HG02943 (cell line): ENCODE results near the gene SFXN5.

Source experiments
- ATAC-seq: cut with Tn5 transposase; IDR thresholded peaks from one replicate; pipeline ENCODE4 v1.9.1; 2021; ENCODE audit warnings: mild to moderate bottlenecking, low read depth, moderate library complexity; ENCODE audit not compliant: unreplicated experiment

SFXN5 gene

GRCh38 chr2:73053316-73054114 is 18.0 kb downstream of the SFXN5 start:
- no peak for ATAC-seq

- ATAC-seq: no peak
Observed at GRCh38 chr2:73050121-73050545, 21.4 kb downstream of the SFXN5 start.

- no peak for ATAC-seq
Observed at GRCh38 chr2:73043929-73044832, 27.3 kb downstream of the SFXN5 start.

- ATAC-seq: no peak
Observed at GRCh38 chr2:73043276-73043675, 28.2 kb downstream of the SFXN5 start.

GRCh38 chr2:73037947-73038585 is 33.4 kb downstream of the SFXN5 start:
- no peak for ATAC-seq

- no peak for ATAC-seq
Observed at GRCh38 chr2:73036766-73037165, 34.7 kb downstream of the SFXN5 start.

GRCh38 chr2:73035899-73036711 is 35.4 kb downstream of the SFXN5 start:
- no peak for ATAC-seq

- ATAC-seq: no peak
Observed at GRCh38 chr2:73034661-73035375, 36.7 kb downstream of the SFXN5 start.

- ATAC-seq: no peak
Observed at GRCh38 chr2:73033766-73034381, 37.6 kb downstream of the SFXN5 start.

GRCh38 chr2:73033142-73033765 is 38.3 kb downstream of the SFXN5 start:
- no peak for ATAC-seq

- ATAC-seq: no peak
Observed at GRCh38 chr2:73032702-73033097, 38.8 kb downstream of the SFXN5 start.

GRCh38 chr2:73031725-73032701 is 39.5 kb downstream of the SFXN5 start:
- no peak for ATAC-seq

GRCh38 chr2:73031095-73031678 is 40.3 kb downstream of the SFXN5 start:
- no peak for ATAC-seq

- ATAC-seq: no peak
Observed at GRCh38 chr2:73028841-73029240, 42.7 kb downstream of the SFXN5 start.

- no peak for ATAC-seq
Observed at GRCh38 chr2:73027340-73027739, 44.2 kb downstream of the SFXN5 start.

GRCh38 chr2:73023497-73023896 is 48.0 kb downstream of the SFXN5 start:
- no peak for ATAC-seq

- ATAC-seq: no peak
Observed at GRCh38 chr2:73022024-73022568, 49.4 kb downstream of the SFXN5 start.
